Prostate gland (tissue), 2 donors: ENCODE results near the gene FMNL2. TPM values are rescaled to one million over a fixed set of nuclear protein-coding genes. Genes with fewer than 3 reads are reported as not detected.

Experiments
- DNase-seq: peaks from one replicate; pipeline ENCODE4 v3.0.0-alpha.2; 2019; ENCODE audit warnings: low spot score
- H3K27ac ChIP-seq, 2 donors: fragments of 200-600 bp; sonication (generic); 2 replicates each; pipeline ENCODE4 v1.5.1; 2017 to 2019
- H3K27me3 ChIP-seq: fragments of 200-600 bp; sonication (generic); replicated peaks from 2 replicates; pipeline ENCODE4 v1.5.1; 2019; ENCODE audit not compliant: insufficient read depth
- H3K36me3 ChIP-seq, 2 donors: fragments of 200-600 bp; sonication (generic); 1 replicate in 1 of 2; 2 replicates in 1 of 2; pipeline versions ENCODE4 v1.5.1 to v1.8.1; 2017 to 2019
- H3K4me1 ChIP-seq: fragments of 200-600 bp; sonication (generic); replicated peaks from 2 replicates; pipeline ENCODE4 v1.5.1; 2019
- H3K4me3 ChIP-seq, 2 donors: fragments of 200-600 bp; sonication (generic); 2 replicates each; pipeline ENCODE4 v1.5.1; 2017 to 2019
- H3K9me3 ChIP-seq: fragments of 200-600 bp; sonication (generic); 2 replicates; pipeline ENCODE4 v1.5.1; 2017
- CTCF ChIP-seq, 4 experiments: fragments of 200-600 bp in 2 of 4; fragments of 450-650 bp in 2 of 4; sonication (generic) in 2 of 4; IDR thresholded peaks; 1 replicate in 3 of 4; 2 replicates in 1 of 4; pipeline ENCODE4 v1.5.1; 2016 to 2019; ENCODE audit warnings: antibody characterized with exemption in 4 of 4, mild to moderate bottlenecking in 2 of 4, moderate library complexity in 2 of 4
- POLR2A ChIP-seq: fragments of 450-650 bp; IDR thresholded peaks from one replicate; pipeline ENCODE4 v1.6.1; 2016; ENCODE audit warnings: antibody characterized with exemption, mild to moderate bottlenecking
- POLR2AphosphoS5 ChIP-seq: sonication (generic); formaldehyde crosslinking; IDR thresholded peaks from one replicate; pipeline ENCODE4 v1.6.1; 2017; ENCODE audit warnings: antibody characterized with exemption
- WGBS: methylation state at CpG from one replicate; pipeline ENCODE4 v1.1.5; 2018; 5-methylcytosine and 5-hydroxymethylcytosine counted together
- intact Hi-C: fragments of 100-400 bp; cut with DNase I; formaldehyde crosslinking; loops from one replicate; pipeline ENCODE4 v1.14.2; 2022
- total RNA-seq, 2 donors: library from RNA; depleted of rRNA; stranded (reverse); fragments of >200 nt; gene quantifications; one replicate each; pipeline ENCODE4 v1.1.0, GENCODE V29; 2016

The FMNL2 gene
- total RNA-seq, 2 donors from 2014 or later = 9.8 to 19.4 TPM

- no peak for TF ChIP-seq CTCF (IDR thresholded peaks at IDR 0.05)
- TF ChIP-seq POLR2AphosphoS5 = no peak
- TF ChIP-seq POLR2A = no peak
- no peak for DNase-seq
- no peak overlapping the region for H3K27ac ChIP-seq
- no peak overlapping the region for H3K4me3 ChIP-seq
- H3K9me3 ChIP-seq = no peaks in the 10 kb centered on the region
- intact Hi-C loops = loop anchor here (5.0 kb wide), 2 partner anchors 59 to 71 kb away; partner anchors contain the start of gene FMNL2
- WGBS = 34% methylated on average over 2 of the region's 2 CpGs
- H3K36me3 ChIP-seq = no peaks in the 10 kb centered on the region
- H3K4me1 ChIP-seq = no peaks in the 10 kb centered on the region
- no peaks in the 10 kb centered on the region for H3K27me3 ChIP-seq
These were observed 61.8 kb downstream of the FMNL2 start for GRCh38 chr2:152396763-152397162.

GRCh38 chr2:152399003-152399402 lies 64.0 kb downstream of the FMNL2 start:
- no peaks in the 10 kb centered on the region for H3K4me1 ChIP-seq
- H3K36me3 ChIP-seq = no peaks in the 10 kb centered on the region
- no peak for TF ChIP-seq POLR2A
- no peak for TF ChIP-seq POLR2AphosphoS5
- no peak for TF ChIP-seq CTCF (IDR thresholded peaks at IDR 0.05)
- H3K4me3 ChIP-seq = no peak overlapping the region
- H3K27ac ChIP-seq = no peak overlapping the region
- intact Hi-C loops = loop anchor here (5.0 kb wide), 2 partner anchors 62 to 68 kb away; partner anchors contain the start of gene FMNL2
- no peaks in the 10 kb centered on the region for H3K9me3 ChIP-seq
- WGBS = 87% methylated on average over 4 of the region's 4 CpGs
- H3K27me3 ChIP-seq = no peaks in the 10 kb centered on the region
- DNase-seq = no peak

DNA sequence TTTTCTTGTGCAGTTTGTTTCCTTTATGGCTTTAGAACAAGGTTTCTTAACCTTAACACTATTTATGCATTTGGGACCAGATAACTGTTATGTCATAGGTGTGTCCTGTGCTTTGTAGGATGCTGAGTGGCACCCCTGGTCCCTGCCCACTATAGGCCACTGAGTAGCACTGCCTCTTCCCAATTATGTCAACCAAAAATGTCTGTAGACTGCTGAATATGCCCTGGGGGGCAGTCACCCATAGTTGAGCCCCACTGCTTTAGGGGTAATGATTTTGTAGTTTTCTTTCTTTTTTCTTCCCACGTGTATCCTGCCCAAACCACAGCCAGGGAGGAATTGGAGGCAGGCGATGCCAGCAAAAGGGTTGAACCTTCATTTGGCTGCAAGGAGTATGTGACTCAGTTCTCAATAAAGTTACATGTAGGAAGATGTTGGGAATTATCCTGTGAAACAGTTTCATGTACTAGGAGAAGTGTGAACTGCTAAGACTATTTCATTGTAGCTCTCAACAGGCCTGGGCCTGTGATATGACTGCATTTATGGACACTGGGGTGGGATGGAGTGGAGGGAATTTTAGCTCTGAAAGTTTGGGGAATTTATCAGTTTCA lies 65.7 kb downstream of the FMNL2 start:
- DNase-seq = no peak
- H3K4me3 ChIP-seq = no peak overlapping the region
- peaks cover 3% of the 10 kb centered on the region for H3K4me1 ChIP-seq
- H3K27me3 ChIP-seq = no peaks in the 10 kb centered on the region
- intact Hi-C loops = loop anchor here (10.0 kb wide), 1 partner anchor 224 kb away; no protein-coding TSS in a partner anchor
- H3K9me3 ChIP-seq = no peaks in the 10 kb centered on the region
- WGBS = 53% methylated on average over 2 of the region's 2 CpGs
- H3K27ac ChIP-seq = no peak overlapping the region
- no peaks in the 10 kb centered on the region for H3K36me3 ChIP-seq
- TF ChIP-seq CTCF (IDR thresholded peaks at IDR 0.05) = no peak
- TF ChIP-seq POLR2A = no peak
- no peak for TF ChIP-seq POLR2AphosphoS5

DNA sequence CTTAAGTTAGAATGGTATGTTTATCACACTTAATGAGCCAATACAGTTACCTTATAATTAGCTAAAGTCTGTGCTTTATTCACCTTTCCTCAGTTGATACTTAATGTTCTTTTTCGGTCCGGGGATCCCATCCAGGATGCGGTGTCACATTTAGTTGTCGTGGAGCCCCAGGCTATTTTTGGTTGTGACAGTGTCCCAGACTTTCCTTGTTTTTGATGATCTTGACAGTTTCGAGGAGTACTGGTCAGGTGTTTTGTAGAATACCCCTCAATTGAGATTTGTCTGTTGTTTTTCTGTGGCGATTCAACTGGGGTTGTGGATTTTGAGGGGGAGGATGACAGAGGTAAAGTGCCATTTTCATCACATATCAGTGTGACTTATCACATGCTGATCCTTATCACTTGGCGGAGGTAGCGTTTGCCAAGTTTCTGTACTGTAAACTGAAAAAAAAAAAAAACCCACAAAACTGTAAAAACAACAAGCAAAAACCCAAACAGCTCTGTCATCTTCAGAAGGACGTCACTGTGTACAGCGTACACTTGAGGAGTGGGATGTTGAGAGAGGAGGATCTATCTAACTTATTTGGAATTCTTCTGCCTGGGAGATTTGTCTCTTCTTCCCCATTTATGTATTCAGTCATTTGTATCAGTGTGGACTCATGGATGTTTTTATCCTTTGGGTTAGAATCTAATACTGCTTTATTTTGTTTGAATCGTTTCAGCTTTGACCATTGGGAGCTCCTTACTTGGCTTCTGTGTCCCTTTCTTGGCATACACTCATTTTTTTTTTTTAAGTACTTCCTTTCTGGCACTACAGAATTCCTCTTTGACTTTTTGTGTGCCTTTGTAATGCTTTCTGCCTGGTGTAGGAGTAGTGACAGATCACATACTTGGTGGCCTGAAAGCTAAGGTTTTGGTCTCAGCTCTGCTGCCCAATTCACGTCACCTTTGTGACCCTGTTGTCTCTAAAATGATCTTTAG lies 68.1 kb downstream of the FMNL2 start:
- H3K9me3 ChIP-seq = no peaks in the 10 kb centered on the region
- intact Hi-C loops = loop anchor here (10.0 kb wide), 1 partner anchor 222 kb away; no protein-coding TSS in a partner anchor
- TF ChIP-seq POLR2AphosphoS5 (no peak), CTCF (IDR thresholded peaks at IDR 0.05) (no peak), POLR2A (no peak)
- H3K4me3 ChIP-seq = no peak overlapping the region
- no peak for DNase-seq
- 41% methylated on average over 12 of the region's 12 CpGs for WGBS
- H3K27ac ChIP-seq = no peak overlapping the region
- H3K36me3 ChIP-seq = no peaks in the 10 kb centered on the region
- no peaks in the 10 kb centered on the region for H3K27me3 ChIP-seq
- H3K4me1 ChIP-seq = peaks cover 3% of the 10 kb centered on the region
